Cardiac fibroblast (primary cell): ENCODE measurements around the gene DPY19L3.
"Not testable (repeated sequence)": the region's sequence is repeated elsewhere in the genome, so short reads cannot be mapped to it uniquely, and the experiment has no call there.

Experiments used
- DNase-seq, 2 donors: peaks; one replicate each; pipeline versions ENCODE4 v3.0.0 to v3.0.0-alpha.2; 2010; ENCODE audit warnings: low read depth in 2 of 2
- H3K4me3 ChIP-seq, 2 donors: replicated peaks in 1 of 2; 1 replicate in 1 of 2; 2 replicates in 1 of 2; pipeline ENCODE4 v1.5.1; 2011; ENCODE audit warnings: low read depth in 2 of 2, low read length in 2 of 2, mild to moderate bottlenecking in 2 of 2, moderate library complexity in 1 of 2
- TF ChIP-seq, protein P1 (sequence below): IDR thresholded peaks from one replicate; pipeline ENCODE4 v1.5.1; 2011; ENCODE audit warnings: low read depth, mild to moderate bottlenecking, low read length, inconsistent platforms

The DPY19L3 gene

GRCh38 chr19:32442650-32443049 lies 37.1 kb downstream of the DPY19L3 start:
- TF ChIP-seq, protein P1, sequence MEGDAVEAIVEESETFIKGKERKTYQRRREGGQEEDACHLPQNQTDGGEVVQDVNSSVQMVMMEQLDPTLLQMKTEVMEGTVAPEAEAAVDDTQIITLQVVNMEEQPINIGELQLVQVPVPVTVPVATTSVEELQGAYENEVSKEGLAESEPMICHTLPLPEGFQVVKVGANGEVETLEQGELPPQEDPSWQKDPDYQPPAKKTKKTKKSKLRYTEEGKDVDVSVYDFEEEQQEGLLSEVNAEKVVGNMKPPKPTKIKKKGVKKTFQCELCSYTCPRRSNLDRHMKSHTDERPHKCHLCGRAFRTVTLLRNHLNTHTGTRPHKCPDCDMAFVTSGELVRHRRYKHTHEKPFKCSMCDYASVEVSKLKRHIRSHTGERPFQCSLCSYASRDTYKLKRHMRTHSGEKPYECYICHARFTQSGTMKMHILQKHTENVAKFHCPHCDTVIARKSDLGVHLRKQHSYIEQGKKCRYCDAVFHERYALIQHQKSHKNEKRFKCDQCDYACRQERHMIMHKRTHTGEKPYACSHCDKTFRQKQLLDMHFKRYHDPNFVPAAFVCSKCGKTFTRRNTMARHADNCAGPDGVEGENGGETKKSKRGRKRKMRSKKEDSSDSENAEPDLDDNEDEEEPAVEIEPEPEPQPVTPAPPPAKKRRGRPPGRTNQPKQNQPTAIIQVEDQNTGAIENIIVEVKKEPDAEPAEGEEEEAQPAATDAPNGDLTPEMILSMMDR, result no peak
- H3K4me3 ChIP-seq, result no peak overlapping the region
- no peak for DNase-seq

DNA sequence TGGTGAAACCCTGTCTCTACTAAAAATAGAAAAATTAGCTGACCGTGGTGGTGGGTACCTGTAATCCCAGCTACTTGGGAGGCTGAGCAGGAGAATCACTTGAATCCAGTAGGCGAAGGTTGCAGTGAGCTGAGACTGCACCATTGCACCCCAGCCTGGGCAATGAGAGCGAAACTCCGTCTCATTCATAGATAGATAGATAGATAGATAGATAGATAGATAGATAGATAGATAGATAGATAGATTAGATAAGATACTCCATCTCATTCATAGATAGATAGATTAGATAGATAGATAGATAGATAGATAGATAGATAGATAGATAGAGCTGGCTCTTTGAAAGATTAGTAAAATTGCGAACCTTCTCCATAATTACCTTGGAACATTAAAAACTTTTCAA lies 42.0 kb downstream of the DPY19L3 start:
- not testable (repeated sequence) for DNase-seq, H3K4me3 ChIP-seq

DNA sequence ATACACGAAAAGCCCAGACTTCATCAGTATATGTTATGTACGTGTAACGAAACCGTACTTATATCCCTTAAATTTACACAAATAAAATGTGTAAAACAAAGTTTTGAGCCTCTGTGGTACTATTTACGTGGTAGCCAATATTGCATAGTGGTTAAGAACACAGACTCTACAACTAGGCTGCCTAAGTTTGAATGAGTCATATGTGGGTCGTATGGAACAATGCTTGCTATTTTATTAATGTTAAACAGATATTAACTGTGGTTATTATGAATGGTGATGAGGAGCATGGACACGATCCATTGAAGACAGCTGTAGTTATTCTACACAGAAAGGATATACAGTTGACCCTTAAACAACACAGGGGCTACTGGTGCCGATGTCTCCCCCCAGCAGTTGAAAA lies 42.5 kb downstream of the DPY19L3 start:
- no peak overlapping the region for H3K4me3 ChIP-seq

GRCh38 chr19:32450217-32450616 lies 44.6 kb downstream of the DPY19L3 start:
- peak in 1 of 2 donors; percentile 62 for DNase-seq
- no peak overlapping the region for H3K4me3 ChIP-seq
- TF ChIP-seq, protein P1, result no peak

More for the DNA sequence above, 42.5 kb downstream of the DPY19L3 start:
- DNase-seq, result no peak
- TF ChIP-seq, protein P1, result no peak

GRCh38 chr19:32453736-32454135 lies 48.2 kb downstream of the DPY19L3 start:
- H3K4me3 ChIP-seq, result no peak overlapping the region
- TF ChIP-seq, protein P1, result no peak
- DNase-seq, result peak; percentile 7 to 72

DNA sequence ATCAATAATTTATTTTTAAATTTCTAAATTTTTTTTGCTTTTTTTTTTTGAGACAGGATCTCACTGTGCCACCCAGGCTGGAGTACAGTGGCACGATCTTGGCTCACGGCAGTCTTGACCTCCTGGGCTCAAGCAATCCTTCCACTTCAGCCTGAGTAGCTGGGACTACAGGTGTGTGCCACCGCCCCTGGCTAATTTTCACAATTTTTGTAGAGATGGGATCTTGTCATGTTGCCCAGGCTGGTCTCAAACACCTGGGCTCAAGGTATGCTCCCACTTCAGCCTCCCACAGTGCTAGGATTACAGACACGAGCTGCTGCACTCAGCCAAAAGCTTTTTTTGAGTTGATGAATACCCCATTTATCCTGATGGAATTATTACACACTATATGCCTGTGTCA lies 50.8 kb downstream of the DPY19L3 start:
- DNase-seq, result no peak
- TF ChIP-seq, protein P1, result no peak

GRCh38 chr19:32457571-32458158 lies 52.1 kb downstream of the DPY19L3 start:
- DNase-seq, result no peak
- TF ChIP-seq, protein P1, result no peak
- no peak overlapping the region for H3K4me3 ChIP-seq

More for the DNA sequence above, 50.8 kb downstream of the DPY19L3 start:
- H3K4me3 ChIP-seq, result no peak overlapping the region
